NCI-H1930 (cell line): ENCODE results near the gene UQCR11.

ENCODE experiments used
- DNase-seq, 2 experiments: peaks; one replicate each; lab custom pipeline; 2025; lab: John Stamatoyannopoulos, UW

Gene UQCR11

DNA sequence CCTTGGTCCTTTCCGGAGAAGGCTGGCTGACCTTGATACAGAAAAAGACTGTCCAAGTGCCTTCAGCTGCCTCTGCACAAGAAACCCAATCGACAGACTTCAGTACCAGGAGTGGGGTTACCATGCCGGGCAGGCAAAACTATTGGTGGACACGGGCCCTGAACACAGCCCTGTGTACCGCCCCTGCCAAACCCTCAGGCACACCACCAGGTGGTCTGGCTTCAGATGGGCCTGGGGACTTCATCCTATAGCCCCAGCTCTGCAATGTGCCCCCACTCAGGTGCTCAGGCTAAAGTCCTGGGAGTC lies 29.6 kb upstream of the UQCR11 start:
- DNase-seq = no peak

DNA sequence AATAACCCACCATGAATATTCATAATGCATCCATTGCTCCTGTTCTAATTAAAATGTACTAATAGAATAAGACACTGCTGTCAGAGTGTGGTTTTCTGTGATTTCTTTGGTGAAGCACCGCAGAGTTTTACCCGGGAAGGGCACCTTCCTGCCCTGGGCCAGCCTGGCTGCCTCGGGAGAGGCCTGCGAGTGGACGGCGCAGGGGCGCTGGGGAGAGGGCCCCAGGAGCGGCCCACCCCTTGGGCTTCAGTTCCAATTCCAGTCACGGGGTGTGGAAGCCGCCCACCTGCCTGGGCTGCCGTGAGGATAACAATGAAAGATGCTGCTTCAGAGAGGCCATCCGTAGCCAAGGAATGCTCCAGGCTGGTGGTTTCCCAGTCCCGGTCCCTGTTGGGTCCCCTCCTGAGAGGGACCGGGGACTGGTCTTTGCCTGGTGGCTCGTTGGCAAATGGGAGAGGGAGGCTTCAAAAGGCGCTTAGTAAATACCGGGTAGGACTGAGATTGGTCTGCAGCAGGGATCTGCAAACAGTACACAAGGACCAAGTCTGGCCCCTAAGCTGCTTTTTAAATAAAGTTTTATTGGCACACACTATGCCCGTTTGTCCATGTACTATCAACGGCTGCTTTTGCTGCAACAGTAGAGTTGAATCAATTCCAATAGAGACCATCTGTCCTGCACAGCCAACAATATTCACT lies 29.1 kb upstream of the UQCR11 start:
- no peak for DNase-seq

DNA sequence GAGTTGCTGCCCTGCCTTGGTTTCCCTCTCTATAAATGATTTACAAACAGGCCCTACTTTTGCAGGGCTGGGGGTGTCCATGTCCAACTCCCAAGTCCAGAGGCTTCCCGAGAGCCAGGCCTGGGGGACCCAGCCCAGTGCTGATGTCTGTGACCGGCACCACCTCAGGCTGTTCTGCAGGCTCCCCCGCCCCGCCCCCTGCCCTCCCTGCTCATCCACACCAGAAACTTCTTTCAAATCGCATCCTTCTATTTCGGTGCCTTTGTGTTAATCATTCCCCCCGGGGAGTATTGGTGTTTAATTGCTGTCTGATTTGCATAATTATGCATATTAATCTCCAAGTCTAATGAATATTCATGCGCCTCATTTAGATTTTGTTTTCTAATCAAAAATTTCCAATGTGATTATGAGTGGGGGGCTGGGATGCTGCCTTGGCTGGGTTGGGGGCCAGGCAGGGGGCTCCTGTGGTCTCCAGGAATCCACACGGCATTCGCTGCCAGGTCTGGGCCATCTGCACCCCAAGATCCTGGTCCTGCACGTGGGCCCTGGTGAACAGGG lies 28.1 kb upstream of the UQCR11 start:
- DNase-seq = no peak

DNA sequence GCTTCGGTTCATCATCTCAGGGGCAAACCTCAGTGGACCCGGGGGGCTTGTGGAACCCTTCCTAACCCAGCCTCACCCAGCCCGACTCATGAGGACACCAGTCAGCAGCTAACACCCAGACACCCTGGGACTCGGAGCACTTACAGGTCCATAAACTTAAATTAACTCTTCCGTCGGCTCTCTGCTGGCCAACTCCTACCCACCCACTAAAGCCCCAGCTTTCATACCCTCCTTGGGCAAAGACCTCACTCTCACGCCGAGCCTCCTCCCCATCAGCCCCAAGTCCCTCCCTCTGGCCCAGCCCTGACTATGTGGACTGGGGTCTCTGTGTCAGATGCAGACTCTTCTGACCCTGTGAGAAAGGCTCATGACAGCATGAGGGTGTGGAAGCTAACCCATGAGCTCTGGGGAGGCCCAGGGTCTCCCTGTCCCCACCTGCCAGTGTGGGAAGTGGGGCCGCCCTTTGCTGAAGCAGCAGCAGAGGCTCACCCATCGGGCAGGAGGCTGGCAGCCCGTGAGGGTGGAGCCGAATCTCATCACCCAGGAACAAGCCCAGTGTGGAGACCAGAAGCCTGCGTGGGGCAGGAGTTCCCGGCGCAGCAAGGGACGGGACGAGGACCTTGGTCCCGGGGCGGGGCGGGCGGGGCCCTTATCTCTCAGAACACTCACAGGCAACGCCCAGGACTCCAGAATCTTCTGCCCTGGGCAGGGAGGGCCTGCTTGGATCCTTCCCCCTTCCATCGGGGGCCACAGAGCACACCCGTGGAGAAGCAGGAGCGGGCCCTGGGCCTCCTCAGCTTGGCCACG lies 27.4 kb upstream of the UQCR11 start:
- no peak for DNase-seq

DNA sequence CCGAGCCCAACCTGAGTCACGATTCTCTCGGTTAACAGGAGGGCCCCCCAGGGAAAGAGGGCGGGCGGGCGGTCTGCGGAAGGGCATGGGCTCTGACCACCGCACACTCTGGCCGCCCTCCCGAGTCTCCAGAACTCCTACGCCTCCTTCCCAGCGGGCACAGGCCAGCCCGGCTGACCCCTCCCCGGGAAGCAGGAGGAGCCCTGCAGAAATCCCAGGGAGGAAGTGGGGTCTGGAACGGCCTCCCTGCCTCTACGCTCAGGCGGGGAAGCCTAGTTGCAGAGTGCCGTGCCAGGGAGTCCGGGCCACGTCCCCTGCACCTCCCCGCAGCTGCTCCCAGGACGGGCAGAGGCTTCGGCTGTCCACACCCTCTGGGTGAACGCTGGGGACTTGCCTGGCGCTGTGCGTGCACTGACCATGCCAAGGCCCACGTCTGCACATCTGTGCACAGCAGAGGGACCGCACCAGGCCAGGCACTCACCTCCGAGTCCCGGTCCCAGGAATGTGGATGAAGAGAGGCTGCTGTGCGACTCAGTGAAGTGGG lies 26.4 kb upstream of the UQCR11 start:
- DNase-seq = no peak

DNA sequence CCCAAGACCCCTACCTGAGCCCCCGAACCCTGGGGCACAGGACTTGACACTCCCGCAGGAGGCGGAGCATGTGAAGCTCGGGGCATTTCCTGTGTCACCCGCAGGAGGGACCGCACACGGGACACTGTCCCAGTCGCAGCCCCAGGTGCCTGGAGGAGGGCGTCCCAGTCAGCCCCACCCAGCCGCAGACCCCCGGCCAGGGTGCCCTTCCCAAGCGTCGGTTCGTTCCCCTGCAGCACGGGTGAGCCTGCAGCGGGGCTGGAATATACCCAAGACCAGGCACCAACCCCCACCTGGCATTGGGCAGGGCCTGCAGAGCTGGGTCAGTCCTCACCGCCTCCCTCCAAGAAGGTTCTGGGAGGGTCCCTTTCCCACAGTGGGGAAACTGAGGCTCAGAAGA lies 25.5 kb upstream of the UQCR11 start:
- no peak for DNase-seq

DNA sequence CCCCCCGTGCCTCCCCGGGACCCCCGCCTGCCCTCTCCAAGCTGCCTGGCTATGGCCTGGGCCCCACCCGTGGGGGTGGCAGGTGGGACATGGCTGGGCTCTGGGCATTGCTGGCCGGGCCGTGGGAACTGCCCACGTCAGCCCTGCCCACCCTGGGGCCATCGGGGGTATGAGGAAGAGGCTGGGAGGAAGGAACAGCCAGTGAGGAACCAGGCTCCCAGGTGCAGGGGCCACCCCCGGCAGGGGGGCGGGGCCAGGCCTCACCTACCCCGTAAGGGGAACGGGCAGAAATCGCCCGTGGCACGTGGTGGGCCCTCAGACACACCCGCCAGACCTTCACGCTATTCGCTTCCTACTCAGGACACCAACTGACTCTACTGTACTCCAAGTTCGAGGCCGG lies 24.8 kb upstream of the UQCR11 start:
- DNase-seq = no peak

DNA sequence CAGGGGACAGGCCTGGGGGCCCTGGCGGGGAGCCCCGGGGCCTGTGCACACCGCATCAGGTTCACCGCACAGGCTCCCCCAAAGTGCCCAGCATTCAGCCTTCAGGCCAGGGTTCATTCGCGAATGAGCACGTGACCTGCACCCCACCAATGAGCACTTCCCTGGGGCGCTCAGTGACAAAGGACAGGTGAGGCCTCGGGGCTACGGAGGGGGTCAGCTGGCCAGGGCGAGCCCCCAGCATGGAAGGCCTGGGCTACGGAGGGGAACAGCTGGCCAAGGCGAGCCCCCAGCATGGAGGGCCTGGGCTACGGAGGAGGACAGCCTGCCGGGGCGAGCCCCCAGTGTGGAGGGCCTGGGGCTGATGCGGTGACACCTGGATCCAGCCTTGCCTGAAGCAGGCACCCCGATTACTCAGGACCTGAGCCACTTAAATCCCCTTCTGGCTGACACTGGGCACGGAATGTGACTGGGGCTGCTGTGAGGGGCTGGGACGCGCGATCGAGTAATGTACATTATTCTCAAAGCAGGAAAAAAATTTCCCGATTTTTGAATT lies 24.1 kb upstream of the UQCR11 start:
- no peak for DNase-seq

DNA sequence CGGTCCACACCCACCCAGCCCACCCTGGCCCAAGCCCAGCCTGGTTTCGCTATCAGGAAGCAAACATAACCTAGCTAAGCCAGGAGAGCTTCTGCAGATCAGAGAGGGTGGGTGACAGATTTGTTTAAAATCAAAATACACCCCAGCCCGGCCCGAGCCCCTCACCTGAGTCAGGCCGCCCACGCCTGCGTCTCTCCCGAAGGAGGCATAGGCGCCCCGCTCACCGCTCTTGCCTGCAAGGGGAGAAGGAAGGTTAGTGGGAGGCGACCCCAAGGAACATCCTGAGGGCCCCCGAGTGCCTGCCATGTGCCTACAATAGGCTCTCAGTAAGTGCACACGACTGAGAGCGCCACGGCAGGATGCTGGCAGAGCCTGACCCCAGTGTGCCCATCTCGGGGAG lies 21.9 kb upstream of the UQCR11 start:
- no peak for DNase-seq

DNA sequence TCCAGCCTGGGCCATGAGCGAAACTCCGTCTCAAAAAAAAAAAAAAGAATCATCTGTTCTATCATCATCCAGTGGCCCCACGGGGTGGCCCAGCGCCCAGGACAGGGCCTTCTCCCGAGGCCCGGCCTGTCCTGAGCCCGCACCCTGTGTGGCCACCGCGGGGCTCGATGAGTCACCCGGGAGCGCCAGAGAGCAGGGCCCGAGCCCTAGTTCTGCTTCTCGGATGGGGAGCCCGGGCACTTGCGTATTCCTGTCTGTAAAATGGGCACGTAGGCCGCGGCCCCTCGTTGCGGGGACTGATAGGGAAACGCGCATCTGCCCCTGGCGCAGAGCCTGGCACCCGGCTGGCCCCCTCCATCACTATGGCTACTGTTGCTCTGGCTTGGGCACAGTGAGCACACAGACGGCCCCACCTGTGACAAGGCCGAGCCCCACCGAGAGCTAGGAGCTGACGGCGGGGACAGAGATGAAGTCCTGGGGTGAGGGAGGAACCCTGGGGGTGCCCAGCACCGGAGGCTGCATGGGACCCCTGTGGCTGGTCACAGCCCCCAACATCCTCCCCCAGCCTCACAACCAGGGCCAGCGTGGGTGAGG lies 21.3 kb upstream of the UQCR11 start:
- DNase-seq = no peak

DNA sequence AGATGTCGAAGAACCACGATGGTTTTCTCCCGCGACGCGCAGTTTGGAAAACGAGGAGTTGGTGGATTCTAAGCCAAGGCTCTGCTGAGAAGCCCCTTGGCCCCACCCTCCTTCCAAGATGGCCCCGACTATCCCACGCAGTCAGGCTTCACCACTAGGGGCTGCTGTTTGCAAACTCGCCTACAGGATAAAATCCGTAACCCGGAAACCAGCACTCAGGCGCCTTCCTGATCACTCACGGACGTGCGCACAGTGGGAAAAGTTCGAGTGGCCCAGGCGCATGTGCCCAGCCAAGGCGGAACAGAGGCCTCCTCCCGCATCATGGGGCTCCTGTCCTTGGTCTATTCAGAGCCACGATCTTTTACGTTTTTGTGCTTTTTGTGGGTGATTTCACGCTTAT lies 19.2 kb upstream of the UQCR11 start:
- peak in 1 of 2 experiments; percentile 3 for DNase-seq

DNA sequence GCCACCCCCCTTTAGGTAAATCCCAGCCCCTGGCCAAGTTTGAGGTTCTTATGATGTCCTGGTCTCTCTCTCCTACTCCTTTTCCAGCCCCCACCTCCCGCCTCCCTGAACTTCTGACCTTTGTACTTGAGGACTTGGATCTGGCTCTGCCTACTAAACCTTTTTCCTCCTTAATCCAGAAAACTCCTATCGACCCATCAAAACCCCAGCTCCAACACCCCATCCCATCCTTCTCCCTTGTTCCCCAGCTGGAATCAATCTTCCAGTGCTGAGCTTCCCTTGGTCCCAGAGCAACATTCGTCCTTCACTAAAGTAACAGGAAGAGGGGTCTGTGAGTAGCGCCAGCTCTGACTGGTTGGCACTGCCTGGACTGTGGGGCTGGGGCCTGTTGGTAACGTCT lies 17.3 kb upstream of the UQCR11 start:
- DNase-seq = no peak

DNA sequence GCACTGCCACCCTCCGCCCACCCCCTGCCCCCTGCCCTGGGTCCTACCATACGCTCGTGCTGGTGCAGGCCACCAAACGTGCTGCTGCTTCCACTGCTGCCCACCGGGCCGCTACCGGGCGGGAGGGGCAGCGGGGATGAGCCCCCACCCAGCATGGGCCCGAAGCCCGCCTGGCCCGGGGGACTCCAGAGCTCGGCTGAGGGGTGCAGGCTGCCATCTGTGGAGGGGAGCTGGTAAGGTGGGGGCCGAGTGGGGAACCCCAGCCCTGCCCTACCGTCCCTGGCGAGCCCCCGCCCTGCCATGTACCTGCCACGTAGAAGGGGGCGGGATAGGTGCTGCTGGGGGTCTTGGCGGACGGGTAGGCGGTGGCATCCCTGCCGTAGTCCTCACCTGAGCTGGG lies 16.7 kb upstream of the UQCR11 start:
- no peak for DNase-seq

DNA sequence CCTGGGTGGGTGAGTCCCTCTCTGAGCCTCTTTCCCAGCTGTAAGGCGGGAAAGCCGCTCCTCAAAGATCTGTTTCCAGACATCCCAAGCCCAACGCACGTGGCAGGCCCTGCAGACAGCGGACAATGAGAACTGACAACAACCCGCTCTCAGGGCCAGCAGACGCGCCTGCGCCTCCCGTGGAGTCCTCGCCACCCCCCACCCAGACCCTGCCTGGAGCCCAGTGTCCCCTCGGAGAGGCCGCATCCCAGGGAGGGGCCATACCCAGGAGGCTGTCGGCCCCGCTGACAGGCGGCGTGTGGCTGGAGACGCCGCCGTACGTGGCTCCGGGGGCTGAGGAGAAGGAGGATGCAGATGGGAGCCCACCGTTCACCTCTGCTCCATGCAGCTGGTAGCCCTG lies 16.3 kb upstream of the UQCR11 start:
- DNase-seq = no peak

DNA sequence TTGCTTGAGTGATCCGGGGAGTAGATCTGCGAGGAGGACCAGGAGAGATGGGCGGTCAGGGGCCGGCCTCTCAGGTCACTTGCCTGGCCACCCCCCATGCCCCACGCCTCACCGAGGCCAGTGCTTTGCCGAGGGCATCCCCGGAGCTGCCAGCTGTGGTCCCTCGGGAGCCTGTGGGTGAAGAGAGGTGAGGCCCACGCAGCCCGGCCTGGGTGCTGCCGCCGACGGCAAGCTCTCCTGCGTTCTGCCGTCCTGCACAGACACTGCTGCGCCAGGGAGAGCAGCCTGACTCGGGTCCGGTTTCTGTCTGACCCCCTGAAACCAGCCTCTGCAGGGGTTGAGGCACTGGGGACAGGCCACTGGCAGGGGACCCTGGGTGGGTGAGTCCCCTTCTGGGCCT lies 15.8 kb upstream of the UQCR11 start:
- no peak for DNase-seq

DNA sequence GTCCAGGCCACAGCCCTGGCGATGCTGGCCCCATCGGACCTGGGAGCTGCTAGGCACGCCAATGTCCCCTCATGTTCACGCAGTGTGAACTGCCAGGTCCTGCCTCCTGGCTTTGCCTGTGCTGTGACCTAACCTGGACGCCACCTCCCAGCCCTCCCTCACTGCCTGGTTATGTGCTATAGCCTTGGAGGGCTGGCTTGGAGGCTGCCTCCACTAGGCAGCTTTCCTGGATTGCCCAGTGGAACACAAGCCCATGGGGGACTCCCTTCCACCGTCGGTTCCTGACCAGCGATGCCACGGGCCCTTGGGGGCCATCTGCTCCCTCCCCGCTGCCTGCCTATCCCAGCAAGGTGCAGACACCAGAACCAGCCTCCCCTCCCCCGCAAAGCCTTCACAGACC lies 15.2 kb upstream of the UQCR11 start:
- DNase-seq = no peak

DNA sequence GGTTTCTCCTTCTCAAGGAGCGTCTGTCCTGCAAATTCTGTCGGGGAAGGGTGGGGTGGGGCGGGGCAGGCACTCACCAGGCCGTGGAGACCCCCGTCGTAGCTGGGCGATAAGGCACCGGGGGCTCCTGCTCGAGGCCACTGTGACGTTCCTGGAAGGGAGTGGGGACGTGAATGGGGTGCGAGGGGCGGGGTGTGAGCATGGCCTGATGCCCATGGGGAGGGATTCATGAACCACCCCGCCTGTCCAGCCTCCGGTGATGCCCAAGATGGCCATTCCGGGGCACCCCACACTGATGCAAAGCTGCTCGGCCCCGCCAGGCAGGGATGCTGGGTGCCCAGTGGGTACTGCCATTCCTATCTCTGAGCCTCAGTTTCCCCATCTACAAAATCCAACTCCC lies 14.4 kb upstream of the UQCR11 start:
- DNase-seq = no peak

DNA sequence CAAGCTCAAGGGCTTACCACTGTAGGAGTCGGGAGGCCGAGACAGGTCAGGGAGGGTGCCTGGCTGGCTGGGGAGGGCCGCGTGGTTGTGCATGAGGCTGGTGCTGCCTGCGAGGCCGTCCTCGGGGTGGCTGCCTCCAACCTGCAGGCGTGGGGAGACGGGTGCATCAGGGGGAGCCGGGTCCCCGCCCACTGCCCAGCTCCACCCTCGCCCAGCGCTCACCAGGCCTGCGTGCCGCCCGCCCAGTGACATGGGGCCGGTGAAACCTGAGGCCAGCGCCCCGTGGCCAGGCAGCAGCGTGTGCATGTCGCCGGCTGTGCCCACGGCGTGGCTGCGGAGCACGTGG lies 13.8 kb upstream of the UQCR11 start:
- DNase-seq = no peak

DNA sequence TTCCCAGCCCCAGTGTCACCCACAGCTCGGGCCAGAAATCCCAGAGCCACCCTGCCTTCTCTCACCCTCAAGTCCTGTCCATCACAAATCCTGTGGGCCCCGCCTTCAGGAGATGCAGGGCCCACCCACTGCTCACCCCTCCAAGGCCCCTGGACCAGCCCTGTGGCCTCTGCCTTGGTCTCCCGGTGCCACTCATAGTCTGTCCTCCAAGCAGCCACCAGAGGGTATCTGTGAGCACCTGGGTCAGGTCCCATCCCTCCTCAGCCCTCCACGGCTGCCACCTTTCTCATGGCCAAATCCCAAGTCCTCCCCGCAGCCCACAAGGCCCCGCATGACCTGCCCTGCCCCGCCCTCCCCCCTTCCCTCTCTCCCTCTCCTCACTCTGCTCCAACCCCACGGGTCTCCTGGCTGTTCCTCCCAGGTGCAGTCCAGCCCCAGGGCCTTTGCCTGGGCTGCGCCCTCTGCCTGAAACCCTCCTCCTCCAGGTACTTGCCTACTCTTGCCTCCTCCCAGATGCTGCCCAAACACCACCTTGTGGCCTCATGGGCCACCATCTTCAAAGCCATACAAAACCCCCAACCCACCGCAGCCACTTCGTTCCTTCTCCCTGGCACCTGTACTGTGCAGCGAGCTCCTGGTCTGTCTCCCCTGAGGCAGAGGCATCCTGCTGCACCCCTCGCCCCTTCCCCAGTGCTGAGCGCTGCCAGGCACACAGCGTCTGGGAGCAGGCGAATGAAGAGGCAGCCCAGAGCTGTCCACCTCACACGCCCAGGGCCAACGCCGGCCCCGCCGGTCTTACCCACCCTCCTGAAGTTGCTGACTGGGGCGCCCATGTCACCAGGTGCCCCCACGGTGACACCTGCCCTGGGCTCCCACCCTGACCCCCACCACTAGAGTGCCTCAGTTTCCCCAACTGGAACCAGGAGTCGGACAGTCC lies 13.2 kb upstream of the UQCR11 start:
- no peak for DNase-seq

DNA sequence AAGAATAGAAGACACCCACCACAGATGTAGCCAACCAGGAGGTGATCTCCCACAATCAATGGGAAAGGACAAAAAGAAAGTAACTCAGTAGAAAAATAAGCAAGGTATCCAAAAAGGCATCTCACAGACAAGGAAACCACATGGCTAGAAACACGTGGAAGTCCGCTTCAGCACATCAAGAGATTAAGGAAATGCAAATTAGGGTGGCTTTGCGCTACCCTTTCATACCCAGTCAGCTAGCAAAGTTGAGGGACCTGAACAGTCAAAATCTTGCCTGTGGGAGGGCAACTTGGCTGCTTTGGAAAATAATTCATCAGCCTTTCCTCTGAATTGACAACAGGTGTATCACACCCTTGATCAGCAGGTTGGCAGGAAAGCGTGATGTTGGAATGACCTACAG lies 11.6 kb upstream of the UQCR11 start:
- no peak for DNase-seq

DNA sequence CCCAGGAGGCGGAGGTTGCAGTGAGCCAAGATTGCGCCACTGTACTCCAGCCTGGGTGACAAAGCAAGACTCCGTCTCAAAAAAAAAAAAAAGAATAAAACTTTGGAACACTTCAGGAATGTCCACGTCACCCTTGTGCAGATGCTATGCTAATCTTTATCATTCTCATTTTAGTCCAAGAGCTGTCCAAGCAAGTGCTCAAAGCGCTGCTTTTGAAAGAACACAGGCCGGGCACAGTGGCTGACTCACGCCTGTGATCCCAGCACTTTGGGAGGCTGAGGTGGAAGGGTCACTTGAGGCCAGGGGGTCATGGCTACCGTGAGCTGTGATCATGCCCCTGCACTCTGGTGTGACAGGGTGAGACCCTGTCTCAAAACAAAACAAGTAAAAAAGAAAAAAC lies 11.1 kb upstream of the UQCR11 start:
- DNase-seq = no peak
